GM18502 (cell line): ENCODE data around the gene FAM209B.
A peak's percentile ranks its signal among the peaks of the same experiment; 100 is the strongest.
"Not testable (repeated sequence)": the region's sequence is repeated elsewhere in the genome, so short reads cannot be mapped to it uniquely, and the experiment has no call there.

Source experiments
- ATAC-seq: cut with Tn5 transposase; IDR thresholded peaks from one replicate; pipeline ENCODE4 v1.9.1; 2021; ENCODE audit warnings: mild to moderate bottlenecking; ENCODE audit not compliant: unreplicated experiment, poor library complexity

Gene FAM209B

DNA sequence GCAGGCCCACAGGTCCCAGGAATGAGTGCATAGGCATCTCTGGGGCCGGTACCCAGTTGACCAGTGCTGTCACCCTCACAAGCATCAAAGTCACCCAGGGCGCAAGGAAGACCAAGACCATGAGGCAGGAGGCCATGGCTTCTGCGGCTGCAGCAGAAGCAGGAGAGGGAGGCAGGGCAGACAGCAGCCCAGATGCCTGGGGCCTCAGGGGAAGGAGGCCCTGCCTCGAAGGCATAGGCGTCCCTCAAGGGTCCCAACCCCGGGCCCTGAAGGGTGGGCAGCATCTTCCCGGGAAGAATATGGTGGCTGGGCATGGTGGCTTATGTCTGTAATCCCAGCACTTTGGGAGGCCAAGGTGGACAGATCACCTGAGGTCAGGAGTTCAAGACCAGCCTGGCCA lies 5.5 kb upstream of the FAM209B start:
- ATAC-seq, result no peak

DNA sequence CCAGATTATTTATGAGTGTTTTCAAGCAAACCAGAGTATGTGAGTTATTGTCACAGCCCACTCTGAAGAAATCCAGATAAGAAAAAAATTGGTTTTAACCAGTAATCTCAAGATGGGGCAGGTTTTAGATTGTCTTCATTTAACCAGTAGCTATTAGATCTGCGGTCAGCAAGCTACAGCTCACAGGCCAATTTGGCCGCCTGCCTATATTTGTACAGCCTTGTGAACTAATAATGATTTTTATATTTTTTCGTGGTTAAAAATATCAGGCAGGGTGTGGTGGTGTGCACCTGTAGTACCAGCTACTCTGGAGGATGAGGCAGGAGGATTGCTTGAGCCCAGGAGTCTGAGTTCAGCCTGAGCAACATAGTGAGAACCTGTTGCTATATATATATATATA lies 5.0 kb downstream of the FAM209B start:
- ATAC-seq, result no peak

DNA sequence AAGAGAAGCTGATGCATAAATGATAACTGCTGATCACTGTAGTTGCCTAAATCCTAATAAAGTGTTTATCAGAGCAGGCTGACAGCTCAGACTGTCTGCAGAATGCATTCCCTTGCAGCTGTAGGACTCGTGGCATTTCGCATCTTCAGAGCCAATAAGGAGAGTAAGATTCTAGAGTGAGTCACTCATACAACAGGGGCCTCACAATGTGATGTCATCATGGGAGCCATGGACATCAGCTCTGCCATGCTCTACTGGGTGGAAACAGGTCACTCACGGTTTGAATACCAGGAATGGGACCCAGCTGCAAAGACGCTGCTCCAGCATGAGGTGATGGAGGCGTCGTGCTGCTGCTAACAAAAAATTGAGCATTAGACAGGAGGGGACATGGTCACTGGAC lies 7.4 kb downstream of the FAM209B start:
- ATAC-seq, result no peak

DNA sequence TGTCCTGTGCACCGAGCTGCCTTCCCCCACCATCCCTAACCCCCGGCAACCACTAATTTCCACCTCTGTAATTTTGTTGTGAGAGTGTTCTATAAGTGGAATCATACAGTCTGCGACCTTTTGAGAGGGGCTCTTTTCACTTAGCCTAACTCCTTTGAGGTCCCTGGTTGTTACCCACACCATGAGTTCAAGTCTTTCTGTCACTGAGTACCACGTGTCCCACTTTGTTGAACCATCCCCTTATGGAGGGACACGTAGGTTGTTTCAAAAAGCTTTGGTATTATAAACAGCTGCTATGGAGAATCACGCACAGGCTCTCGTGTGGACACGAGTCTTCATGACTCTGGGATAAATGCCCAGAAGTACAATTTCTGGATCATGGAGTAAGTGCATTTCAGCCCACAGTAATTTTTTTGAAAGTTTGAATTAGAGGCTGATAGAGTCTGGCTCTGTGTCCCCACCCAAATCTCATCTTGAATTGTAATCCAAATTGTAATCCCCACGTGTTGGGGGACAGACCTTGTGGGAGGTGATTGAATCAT lies 9.5 kb downstream of the FAM209B start:
- no peak for ATAC-seq

DNA sequence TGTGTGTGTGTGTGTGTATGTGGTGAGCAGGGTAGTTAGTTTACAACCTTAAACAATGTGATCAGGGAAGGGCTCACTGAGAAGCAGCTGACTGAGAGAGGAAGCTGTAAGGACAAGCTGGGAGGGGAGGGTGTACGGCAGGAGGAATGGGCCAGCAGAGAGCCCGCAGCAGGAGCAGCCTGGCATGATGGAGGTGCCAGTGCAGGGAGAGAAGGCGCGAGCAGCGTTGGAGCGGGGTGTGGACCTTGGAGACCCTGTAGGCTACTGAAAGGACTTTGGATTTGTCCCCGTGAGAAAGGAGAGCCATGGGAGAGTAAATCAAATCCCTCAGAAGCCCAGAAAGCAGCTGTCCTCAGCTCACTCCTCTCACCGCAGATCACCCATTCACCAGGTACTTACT lies 18.5 kb downstream of the FAM209B start:
- ATAC-seq, result no peak

DNA sequence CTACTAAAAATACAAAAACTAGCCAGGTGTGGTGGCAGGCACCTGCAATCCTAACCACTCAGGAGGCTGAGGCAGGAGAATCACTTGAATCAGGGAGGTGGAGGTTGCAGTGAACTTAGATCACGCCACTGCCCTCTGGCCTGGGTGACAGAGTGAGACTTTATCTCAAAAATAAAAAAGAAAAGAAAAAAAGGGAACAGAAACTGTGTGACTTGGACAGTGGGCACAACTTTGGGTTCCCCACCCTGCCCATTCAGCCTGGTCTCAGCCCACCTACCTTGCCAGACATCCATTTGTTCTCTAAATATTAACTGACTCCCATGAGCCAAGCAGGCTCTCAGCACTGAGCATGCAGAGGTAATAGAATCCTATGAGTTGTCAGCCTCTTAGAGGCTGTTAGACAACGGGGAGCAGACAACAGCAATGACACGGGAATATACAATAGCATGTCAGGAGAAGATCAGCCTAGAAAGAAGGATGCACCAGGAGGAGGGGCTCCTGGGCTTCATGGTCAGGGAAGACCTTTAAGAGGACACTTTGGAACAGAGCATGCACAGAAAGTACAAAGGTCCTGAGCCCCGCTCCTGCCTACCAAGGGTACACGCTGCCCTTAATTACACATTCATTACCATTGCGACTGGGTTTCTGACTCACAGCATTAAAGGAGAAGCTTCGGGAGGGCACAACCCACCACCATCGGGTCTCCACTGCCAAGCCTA lies 20.0 kb downstream of the FAM209B start:
- ATAC-seq, result no peak

DNA sequence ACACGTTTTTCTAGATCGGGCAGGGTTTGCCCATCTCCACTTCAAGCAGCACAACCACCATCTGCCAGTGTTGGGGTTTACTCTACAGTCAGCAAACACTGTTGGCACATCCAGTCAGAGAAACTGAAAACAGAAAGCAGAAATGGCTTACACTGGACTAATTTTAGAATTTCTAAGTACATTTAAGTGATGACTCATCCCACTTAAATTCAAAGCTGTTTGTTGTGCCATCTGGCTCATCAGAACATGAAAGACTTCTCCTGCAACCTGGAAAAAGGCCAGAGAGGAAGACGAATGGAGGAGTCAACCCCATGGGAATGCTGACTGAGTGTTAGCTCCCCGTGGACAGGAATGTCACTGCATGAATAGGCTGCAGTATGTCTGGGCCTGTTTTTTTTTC lies 21.8 kb downstream of the FAM209B start:
- ATAC-seq, result peak; percentile 92

DNA sequence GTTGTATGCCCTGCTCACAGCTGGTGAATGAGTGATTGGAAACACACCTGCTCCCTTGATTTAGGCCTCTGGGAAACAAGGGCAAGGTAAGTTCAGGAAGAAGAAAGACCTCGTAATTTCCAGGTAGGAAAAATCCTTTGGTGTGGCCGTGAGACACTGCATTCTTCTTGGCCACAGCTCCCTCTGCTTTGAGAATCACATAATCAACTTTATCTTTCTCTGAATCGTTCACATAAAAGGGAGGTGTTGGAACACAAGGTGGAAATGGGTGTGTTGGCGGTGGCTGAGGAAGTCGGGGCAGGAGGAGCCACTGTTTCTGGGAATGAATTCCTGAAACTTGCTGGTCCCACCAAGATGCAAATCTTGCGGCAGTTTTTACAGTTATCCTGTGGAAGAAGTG lies 25.9 kb downstream of the FAM209B start:
- ATAC-seq, result no peak

DNA sequence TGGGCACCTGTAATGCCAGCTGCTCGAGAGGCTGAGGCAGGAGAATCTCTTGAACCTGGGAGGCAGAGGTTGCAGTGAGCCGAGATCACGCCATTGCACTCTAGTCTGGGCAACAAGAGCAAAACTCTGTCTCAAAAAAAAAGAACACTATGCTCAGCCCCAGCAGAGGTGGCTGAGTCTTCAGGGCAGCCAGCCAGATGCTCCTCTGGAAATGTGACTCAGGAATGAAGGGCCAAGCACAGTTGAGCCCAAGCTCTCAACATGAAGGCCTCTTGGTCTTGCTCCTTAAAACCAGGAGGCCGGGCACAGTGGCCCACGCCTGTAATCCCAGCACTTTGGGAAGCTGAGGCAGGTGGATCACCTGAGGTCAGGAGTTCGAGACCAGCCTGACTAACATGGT lies 31.5 kb downstream of the FAM209B start:
- ATAC-seq, result not testable (repeated sequence)

DNA sequence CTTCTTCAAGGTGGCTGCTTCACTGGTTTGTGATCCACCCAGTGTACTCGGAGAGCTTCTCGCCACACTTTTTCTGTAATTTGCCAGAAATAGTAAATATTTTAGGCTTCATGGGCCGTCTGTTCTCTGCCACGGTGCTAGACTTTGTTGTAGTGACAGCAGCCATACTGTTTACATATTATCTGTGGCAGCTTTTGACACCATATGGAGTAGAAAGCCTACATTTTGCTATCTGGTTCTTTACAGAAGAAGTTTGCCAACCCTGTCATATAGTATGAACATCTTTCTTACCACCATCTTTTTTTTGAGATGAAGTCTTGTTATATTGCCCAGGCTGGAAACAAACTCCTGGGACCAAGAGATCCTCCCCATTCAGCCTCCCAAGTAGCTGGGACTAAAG lies 32.5 kb downstream of the FAM209B start:
- ATAC-seq, result no peak

DNA sequence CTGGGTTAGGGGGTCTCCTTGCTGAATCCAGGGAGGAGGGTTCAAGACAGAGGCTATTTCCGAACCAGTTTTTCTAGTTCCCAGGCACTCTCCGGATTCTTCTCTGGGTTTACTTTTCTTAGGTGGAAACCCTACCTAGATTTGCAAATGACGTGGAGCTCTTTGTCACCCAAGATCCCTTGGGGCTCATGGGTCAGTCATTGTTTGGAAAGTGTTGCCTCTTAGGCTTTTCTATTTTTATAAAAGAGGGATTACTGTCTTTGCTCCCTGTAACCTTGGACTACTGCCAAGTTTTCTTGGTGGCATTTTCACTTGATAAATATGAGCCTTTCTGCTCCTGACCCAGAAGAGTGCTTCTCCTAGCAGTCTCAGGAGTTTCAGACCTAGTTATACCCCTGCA lies 33.6 kb downstream of the FAM209B start:
- no peak for ATAC-seq

DNA sequence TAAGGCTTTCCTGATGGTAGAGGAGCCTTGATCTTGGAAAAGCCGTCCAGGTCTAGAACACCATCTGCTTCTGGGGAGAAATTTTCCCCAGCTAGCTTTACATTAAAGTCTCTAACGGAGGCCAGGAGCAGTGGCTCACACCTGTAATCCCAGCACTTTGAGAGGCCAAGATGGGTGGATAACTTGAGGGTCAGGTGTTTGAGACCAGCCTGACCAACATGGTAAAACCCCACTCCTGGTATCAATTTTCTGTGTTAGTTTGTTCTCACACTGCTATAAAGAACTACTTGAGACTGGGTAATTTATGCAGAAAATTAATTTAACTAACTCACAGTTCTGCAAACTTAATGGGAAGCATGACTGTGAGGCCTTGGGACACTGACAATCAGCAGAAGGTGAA lies 37.8 kb downstream of the FAM209B start:
- no peak for ATAC-seq

DNA sequence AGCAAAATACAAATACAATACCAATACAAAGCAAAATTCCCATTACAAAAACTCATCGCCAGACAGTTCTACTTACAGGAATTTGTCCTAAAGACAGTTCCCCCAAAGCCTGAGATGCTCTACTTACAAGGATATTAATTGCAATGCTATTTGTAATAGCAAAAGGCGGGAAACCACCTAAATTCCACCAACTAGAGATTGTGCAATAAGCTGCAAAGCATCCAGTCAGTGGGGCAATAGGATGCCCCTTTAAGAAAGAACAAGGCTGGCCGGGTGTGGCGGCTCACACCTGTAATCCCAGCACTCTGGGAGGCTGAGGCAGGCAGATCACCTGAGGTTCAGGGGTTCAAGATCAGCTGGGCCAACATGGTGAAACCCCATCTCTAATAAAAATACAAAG lies 39.1 kb downstream of the FAM209B start:
- ATAC-seq, result no peak

DNA sequence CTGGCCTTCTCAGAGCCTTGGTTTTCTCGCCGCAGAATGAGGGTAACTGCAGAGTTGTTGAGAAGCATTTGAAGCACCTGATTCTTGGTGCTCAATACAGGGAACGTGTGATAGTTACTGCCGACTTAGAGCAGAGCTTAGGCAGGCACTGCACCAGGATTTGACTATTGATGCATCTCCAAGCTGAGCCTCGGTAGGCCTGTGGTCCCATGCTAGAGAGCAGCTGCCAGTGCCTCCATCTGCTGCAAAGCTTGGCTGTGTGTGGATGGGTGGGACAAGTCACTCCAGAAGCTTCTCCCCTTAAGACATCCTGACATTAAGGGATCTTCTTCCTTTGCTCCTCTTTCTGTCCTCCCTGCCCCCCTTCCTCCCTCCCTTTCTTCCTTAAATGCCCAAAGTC lies 40.9 kb downstream of the FAM209B start:
- no peak for ATAC-seq

DNA sequence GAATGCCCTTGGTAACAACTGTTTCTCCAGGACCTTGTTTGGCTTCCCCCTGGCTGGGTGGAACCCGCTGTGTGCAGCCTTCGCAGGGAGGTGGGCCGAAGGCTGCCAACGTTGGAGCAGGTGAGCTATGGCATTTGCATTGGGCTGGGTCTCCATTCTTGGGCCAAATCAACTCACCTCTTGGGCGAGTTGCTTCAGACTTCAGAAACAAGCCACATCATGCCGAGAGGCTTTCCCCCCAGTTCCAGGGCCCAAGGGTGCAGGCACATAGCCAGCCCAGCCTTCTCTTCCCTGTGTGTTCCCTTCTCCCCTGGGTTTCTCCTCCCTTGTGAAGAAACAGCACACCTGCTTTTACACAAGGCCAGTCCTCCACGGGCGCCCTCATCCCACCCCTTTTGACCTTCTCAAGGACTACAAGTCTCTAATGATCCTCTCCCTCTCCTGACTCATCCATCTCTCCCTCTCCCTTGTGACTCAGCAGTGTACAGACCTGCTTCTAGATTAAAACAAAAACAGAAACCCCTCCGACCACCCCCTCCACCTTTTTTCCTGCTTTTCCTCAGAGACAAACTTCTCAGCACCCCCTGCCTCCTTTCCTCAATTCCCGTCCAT lies 41.6 kb downstream of the FAM209B start:
- ATAC-seq, result no peak

DNA sequence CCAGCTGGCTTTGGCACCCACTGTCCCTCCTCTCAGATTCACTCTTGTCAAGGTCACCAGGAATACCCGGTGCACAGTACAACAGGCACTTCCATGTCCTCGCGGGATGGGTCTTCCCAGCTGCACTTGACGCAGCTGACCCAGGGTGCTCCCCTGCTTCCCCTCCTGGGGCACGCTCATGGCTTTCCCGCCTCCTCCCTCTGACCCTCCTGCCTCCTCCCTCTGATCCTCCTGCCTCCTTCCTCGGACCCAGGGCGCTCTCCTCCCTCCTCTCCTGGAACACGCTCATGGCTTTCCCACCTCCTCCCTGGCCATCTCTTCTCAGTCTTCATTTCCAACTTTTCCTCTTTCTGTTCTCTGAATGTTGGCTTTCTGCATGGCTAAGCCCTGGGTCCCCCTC lies 42.1 kb downstream of the FAM209B start:
- ATAC-seq, result no peak

DNA sequence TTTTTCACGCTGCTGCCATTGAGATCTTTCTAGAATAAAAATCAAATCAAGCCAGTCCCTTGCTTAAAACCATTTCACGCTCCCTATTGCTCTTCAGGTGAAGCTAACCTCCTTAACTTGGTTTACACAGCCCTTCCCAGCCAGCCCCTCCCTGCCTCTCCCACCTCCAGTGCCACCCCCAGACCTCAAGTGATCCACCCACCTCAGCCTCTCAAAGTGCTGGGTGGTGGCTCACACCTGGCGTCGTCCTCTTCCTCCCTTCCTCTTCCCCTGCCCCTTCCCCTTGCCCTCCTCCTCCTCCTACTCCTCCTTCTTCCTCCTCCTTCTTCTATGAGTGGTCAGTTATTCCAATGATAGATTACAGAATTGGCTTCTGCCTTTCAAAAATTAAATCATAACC lies 42.9 kb downstream of the FAM209B start:
- no peak for ATAC-seq

DNA sequence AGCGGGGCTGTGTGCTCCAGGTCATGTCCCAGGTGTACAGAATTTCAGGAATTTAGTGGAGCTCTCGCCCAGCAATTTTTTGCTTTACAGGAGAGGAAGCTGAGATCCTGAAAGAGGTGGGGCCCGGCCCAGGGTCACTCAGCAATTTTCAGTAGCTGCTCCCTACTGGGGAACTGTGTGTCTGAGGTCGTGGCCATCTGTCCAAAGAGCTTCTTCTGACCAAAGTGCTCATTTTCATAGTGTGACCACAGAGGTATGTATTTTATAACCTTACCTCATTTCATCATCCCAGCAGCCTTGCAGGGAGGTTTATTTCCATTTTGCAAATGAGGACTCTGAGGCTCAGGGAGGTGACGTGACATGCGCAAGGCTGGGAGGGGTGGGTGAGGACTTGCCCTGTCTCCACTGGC lies 46.3 kb downstream of the FAM209B start:
- no peak for ATAC-seq

DNA sequence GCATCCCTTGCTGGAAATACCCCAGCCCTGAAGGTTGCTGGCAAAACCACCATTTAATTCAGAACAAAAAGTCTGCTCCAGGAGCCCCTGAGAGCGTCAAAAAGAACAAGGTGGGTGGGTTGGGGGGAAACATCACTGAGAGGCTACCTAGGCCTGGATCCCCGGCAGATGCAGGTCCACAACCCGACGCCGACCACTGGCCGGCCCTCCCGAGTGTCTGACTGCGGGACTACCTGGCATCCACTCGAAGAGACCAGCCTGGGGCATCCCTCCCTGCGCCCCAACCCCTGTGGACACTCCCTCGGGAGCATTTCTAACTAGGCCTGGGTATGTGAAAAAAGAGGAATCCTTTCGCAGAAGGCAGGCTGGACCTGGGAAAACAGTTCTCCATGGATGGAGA lies 47.2 kb downstream of the FAM209B start:
- ATAC-seq, result no peak

DNA sequence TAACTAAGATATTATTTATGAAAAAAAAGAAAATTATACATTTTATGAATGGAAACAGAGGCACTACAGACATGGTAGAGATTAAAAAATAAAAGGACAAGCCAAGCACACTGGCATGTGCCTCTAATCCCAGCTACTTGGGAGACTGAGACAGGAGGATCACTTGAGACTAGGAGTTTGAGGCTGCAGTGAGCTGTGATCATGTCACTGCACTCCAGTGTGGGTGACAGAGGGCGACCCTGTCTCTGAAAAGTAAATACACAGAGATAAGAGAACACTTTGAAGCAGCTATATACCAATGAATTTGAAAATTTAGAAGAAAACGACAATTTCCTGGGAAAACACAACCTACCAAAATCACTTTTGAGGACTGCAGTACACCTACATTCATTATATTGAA lies 48.7 kb downstream of the FAM209B start:
- ATAC-seq, result no peak

DNA sequence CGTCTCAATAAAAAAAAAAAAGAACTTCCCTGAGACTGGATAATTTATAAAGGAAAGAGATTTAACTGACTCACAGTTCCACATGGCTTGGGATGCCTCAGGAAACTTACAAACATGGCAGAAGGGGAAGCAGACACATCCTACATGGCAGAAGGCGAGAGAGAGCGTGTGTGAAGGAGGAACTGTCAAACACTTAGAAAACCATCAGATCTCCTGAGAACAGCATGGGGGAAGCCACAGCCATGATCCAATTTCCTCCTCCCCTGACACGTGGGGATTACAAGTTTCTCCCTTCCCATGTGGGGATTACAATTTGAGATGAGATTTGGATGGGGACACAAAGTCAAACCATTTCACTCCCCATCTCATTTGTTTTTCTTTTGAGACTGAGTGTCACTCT lies 49.5 kb downstream of the FAM209B start:
- no peak for ATAC-seq

DNA sequence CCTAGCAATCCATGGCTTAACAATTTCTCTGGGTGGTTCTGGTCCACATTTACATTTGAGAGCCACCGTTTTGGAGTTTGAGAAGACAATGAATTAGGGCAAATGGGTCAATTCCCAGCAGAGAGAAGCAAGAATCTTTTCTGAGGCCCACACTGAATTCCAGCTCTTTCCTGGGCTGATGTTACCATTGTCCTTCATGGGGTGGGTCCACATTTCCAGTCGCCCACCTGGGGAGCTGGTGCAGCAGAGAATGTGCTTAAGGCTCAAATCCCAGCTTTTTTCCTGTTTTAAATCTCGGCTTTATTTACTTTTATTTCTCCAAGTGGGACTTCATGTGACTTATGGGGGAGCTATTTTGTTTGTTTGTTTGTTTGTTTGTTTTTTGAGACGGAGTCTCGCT lies 51.9 kb downstream of the FAM209B start:
- no peak for ATAC-seq
